ENCODE measurements around the gene LRRC4B. TPM values are rescaled to one million over a fixed set of nuclear protein-coding genes. Genes with fewer than 3 reads are reported as not detected.
"Not testable (repeated sequence)": the region's sequence is repeated elsewhere in the genome, so short reads cannot be mapped to it uniquely, and the experiment has no call there.

Gene LRRC4B
- total RNA-seq, 1 experiment from 2014 or later: not detected

DNA sequence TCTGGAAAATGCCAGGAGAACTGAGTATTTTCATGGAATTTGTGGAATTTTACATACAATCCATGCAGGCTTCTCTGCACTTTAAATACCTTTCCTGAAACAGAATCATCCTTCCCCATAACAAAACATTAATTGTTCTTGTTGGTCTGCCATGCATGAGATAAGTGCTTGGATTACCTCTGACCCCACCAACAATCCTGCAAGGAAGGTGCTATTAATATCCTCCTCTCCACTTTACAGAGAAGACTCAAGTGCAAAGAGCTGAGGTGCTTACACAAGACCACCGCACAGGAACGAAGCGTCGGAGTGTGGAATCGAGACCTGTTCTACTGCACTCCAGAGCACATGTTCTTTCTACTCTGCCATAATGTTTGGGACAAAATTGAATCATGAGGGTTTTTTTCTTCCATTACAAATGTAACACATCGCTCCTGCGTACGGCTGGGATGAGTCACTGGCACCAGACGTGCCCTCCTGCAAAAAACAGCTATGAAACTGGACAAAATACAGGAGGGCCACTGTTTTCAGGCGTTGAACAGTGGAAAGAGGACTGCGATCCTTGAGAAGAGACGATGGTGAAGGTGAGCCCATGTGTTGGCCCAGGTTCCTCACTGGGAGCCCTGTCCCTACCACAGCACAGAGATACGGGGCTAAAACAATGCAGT is 12.9 kb upstream of the LRRC4B start:
- no peak overlapping the region for H3K27ac Mint-ChIP-seq (ENCODE audit: unreplicated experiment)
- intact Hi-C loops (cut with micrococcal nuclease; ENCODE audit: unreplicated experiment): no loop called here
- CTCF ChIA-PET: no interaction called here
- H3K36me3 Mint-ChIP-seq (ENCODE audit: insufficient read depth, unreplicated experiment): no peaks in the 10 kb centered on the region
- no peaks in the 10 kb centered on the region for H3K9me3 Mint-ChIP-seq (ENCODE audit: low read depth, unreplicated experiment)
- no TSS peak for BruUV-seq (replicated peaks)
- H3K4me3 Mint-ChIP-seq (ENCODE audit: low read depth, unreplicated experiment): no peak overlapping the region
- H3K27me3 Mint-ChIP-seq (ENCODE audit: unreplicated experiment): peaks cover 62% of the 10 kb centered on the region
- H3K4me1 Mint-ChIP-seq (ENCODE audit: low read depth, unreplicated experiment): no peaks in the 10 kb centered on the region
- no peak for DNase-seq
- TF ChIP-seq CTCF (IDR thresholded peaks at IDR 0.05; ENCODE audit: unreplicated experiment): no peak

GRCh38 chr19:50580240-50580639 is 12.0 kb upstream of the LRRC4B start:
- CTCF ChIA-PET: no interaction called here
- Mint-ChIP-seq H3K27me3 (ENCODE audit: unreplicated experiment) (peaks cover 59% of the 10 kb centered on the region), H3K4me3 (ENCODE audit: low read depth, unreplicated experiment) (no peak overlapping the region), H3K36me3 (ENCODE audit: insufficient read depth, unreplicated experiment) (no peaks in the 10 kb centered on the region), H3K9me3 (ENCODE audit: low read depth, unreplicated experiment) (no peaks in the 10 kb centered on the region), H3K4me1 (ENCODE audit: low read depth, unreplicated experiment) (no peaks in the 10 kb centered on the region), H3K27ac (ENCODE audit: unreplicated experiment) (no peak overlapping the region)
- BruUV-seq (replicated peaks): no TSS peak
- no peak for TF ChIP-seq CTCF (IDR thresholded peaks at IDR 0.05; ENCODE audit: unreplicated experiment)
- DNase-seq: no peak
- intact Hi-C loops (cut with micrococcal nuclease; ENCODE audit: unreplicated experiment): no loop called here

GRCh38 chr19:50576769-50577168 is 8.5 kb upstream of the LRRC4B start:
- peaks cover 64% of the 10 kb centered on the region for H3K27me3 Mint-ChIP-seq (ENCODE audit: unreplicated experiment)
- intact Hi-C loops (cut with micrococcal nuclease; ENCODE audit: unreplicated experiment); H3K9me3 Mint-ChIP-seq (ENCODE audit: low read depth, unreplicated experiment); BruUV-seq (replicated peaks); H3K4me3 Mint-ChIP-seq (ENCODE audit: low read depth, unreplicated experiment); H3K27ac Mint-ChIP-seq (ENCODE audit: unreplicated experiment); CTCF ChIA-PET; H3K36me3 Mint-ChIP-seq (ENCODE audit: insufficient read depth, unreplicated experiment); H3K4me1 Mint-ChIP-seq (ENCODE audit: low read depth, unreplicated experiment); DNase-seq: not testable (repeated sequence)

DNA sequence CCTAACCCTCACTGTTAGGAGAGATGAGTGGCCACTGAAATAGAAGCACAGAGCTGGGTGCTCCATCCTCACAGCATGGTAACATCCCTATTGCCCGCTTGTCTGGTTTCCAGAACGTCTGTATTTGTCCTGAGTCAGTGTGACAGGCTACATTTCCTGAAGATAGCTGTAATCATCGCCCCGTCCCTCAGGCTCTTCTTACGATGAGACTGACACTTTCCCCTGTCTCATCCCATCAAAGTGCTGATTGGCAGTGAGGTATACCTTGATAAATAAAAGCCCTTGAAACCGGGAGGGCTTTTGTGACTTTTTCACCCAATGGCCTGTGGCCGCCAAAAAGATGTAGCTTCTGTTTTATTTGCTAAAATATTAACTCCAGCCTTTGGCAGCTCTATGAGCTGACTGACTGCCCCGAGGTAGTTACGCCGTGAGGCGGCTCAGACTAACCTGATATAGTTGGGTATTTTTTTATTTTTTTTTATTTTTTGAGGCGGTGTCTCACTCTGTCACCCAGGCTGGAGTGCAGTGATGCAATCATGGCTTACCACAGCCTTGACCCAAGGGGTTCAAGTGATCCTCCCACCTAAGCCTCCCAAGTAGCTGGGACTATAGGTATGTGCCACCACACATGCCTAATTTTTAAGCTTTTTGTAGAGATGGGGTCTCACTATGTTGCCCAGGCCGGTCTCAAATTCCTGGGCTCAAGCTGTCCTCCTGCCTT is 5.7 kb upstream of the LRRC4B start:
- no peaks in the 10 kb centered on the region for H3K9me3 Mint-ChIP-seq (ENCODE audit: low read depth, unreplicated experiment)
- no peak for DNase-seq
- H3K27me3 Mint-ChIP-seq (ENCODE audit: unreplicated experiment): peaks cover 64% of the 10 kb centered on the region
- no peaks in the 10 kb centered on the region for H3K36me3 Mint-ChIP-seq (ENCODE audit: insufficient read depth, unreplicated experiment)
- CTCF ChIA-PET: interaction anchor here (0.6 kb wide), 1 partner anchor 248 kb away, joined by 3 read pairs; no protein-coding TSS in a partner anchor
- H3K4me1 Mint-ChIP-seq (ENCODE audit: low read depth, unreplicated experiment): no peaks in the 10 kb centered on the region
- no TSS peak for BruUV-seq (replicated peaks)
- no peak for TF ChIP-seq CTCF (IDR thresholded peaks at IDR 0.05; ENCODE audit: unreplicated experiment)
- no peak overlapping the region for H3K4me3 Mint-ChIP-seq (ENCODE audit: low read depth, unreplicated experiment)
- intact Hi-C loops (cut with micrococcal nuclease; ENCODE audit: unreplicated experiment): no loop called here
- no peak overlapping the region for H3K27ac Mint-ChIP-seq (ENCODE audit: unreplicated experiment)

- H3K27ac Mint-ChIP-seq (ENCODE audit: unreplicated experiment): no peak overlapping the region
- no peak for TF ChIP-seq CTCF (IDR thresholded peaks at IDR 0.05; ENCODE audit: unreplicated experiment)
- H3K27me3 Mint-ChIP-seq (ENCODE audit: unreplicated experiment): peaks cover 73% of the 10 kb centered on the region
- intact Hi-C loops (cut with micrococcal nuclease; ENCODE audit: unreplicated experiment): no loop called here
- no TSS peak for BruUV-seq (replicated peaks)
- no peak for DNase-seq
- CTCF ChIA-PET: no interaction called here
- no peak overlapping the region for H3K4me3 Mint-ChIP-seq (ENCODE audit: low read depth, unreplicated experiment)
- no peaks in the 10 kb centered on the region for H3K9me3 Mint-ChIP-seq (ENCODE audit: low read depth, unreplicated experiment)
- no peaks in the 10 kb centered on the region for H3K4me1 Mint-ChIP-seq (ENCODE audit: low read depth, unreplicated experiment)
- no peaks in the 10 kb centered on the region for H3K36me3 Mint-ChIP-seq (ENCODE audit: insufficient read depth, unreplicated experiment)
Observed at GRCh38 chr19:50570997-50571396, 2.8 kb upstream of the LRRC4B start.

Data from Calu3 (cell line).